ENCODE data around the gene KRTAP13-2.

Gene KRTAP13-2

GRCh38 chr21:30372139-30372770, at the start of gene KRTAP13-2:
KRTAP13-2 (minus strand) TSS chr21:30372271; CDS start chr21:30372213, 58 bp downstream.
- DNase-seq (ENCODE audit: low spot score): no peak

GRCh38 chr21:30415993-30416392, 43.9 kb upstream of the KRTAP13-2 start:
- no peak for DNase-seq (ENCODE audit: low spot score)

- peak; percentile 1 for DNase-seq (ENCODE audit: low spot score)
Measured at GRCh38 chr21:30408782-30409494, 36.9 kb upstream of the KRTAP13-2 start.

GRCh38 chr21:30395731-30396130, 23.7 kb upstream of the KRTAP13-2 start, which contains the start of gene KRTAP13-1:
KRTAP13-1 (plus strand) TSS chr21:30396031; CDS start chr21:30396087, 56 bp downstream.
- no peak for DNase-seq (ENCODE audit: low spot score)

- no peak for DNase-seq (ENCODE audit: low spot score)
Measured at GRCh38 chr21:30391492-30392025, 19.5 kb upstream of the KRTAP13-2 start.

- DNase-seq (ENCODE audit: low spot score): no peak
Measured at GRCh38 chr21:30382201-30382600, 10.1 kb upstream of the KRTAP13-2 start.

- no peak for DNase-seq (ENCODE audit: low spot score)
Measured at GRCh38 chr21:30355906-30356305, 16.2 kb downstream of the KRTAP13-2 start.

- no peak for DNase-seq (ENCODE audit: low spot score)
Measured at GRCh38 chr21:30354308-30355005, 17.6 kb downstream of the KRTAP13-2 start.

GRCh38 chr21:30351534-30351933, 20.5 kb downstream of the KRTAP13-2 start:
- DNase-seq (ENCODE audit: low spot score): no peak

GRCh38 chr21:30349572-30349971, 22.5 kb downstream of the KRTAP13-2 start:
- DNase-seq (ENCODE audit: low spot score): no peak

GRCh38 chr21:30348506-30348905, 23.6 kb downstream of the KRTAP13-2 start, which contains the start of gene KRTAP23-1:
KRTAP23-1 (minus strand) TSS chr21:30348606; CDS start chr21:30348606, 0 bp downstream.
- no peak for DNase-seq (ENCODE audit: low spot score)

- DNase-seq (ENCODE audit: low spot score): no peak
Measured at GRCh38 chr21:30345014-30345413, 27.1 kb downstream of the KRTAP13-2 start.

GRCh38 chr21:30340714-30341573, 31.1 kb downstream of the KRTAP13-2 start:
- peak; percentile 2 for DNase-seq (ENCODE audit: low spot score)

- no peak for DNase-seq (ENCODE audit: low spot score)
Measured at GRCh38 chr21:30338717-30339116, 33.4 kb downstream of the KRTAP13-2 start.

GRCh38 chr21:30337772-30338171, 34.3 kb downstream of the KRTAP13-2 start:
- no peak for DNase-seq (ENCODE audit: low spot score)

GRCh38 chr21:30337276-30337744, 34.8 kb downstream of the KRTAP13-2 start, which contains the start of gene KRTAP27-1:
KRTAP27-1 (minus strand) TSS chr21:30337694; CDS start chr21:30337668, 26 bp downstream.
- no peak for DNase-seq (ENCODE audit: low spot score)

GRCh38 chr21:30336596-30336995, 35.5 kb downstream of the KRTAP13-2 start:
- no peak for DNase-seq (ENCODE audit: low spot score)

- DNase-seq (ENCODE audit: low spot score): no peak
Measured at GRCh38 chr21:30333736-30334135, 38.3 kb downstream of the KRTAP13-2 start.

- no peak for DNase-seq (ENCODE audit: low spot score)
Measured at GRCh38 chr21:30332681-30333080, 39.4 kb downstream of the KRTAP13-2 start.

- DNase-seq (ENCODE audit: low spot score): no peak
Measured at GRCh38 chr21:30329203-30329875, 42.7 kb downstream of the KRTAP13-2 start.

GRCh38 chr21:30326390-30326789, 45.7 kb downstream of the KRTAP13-2 start:
- no peak for DNase-seq (ENCODE audit: low spot score)

All from AG08395 (cell line).